ENCODE data around the gene MTAP. TPM values are rescaled to one million over a fixed set of nuclear protein-coding genes. Genes with fewer than 3 reads are reported as not detected.

Gene MTAP
- 25.4 and 30.5 TPM in 2 replicates for total RNA-seq (2014; rRNA removed; shearing (Covaris generic); ENCODE audit: low replicate concordance)

DNA sequence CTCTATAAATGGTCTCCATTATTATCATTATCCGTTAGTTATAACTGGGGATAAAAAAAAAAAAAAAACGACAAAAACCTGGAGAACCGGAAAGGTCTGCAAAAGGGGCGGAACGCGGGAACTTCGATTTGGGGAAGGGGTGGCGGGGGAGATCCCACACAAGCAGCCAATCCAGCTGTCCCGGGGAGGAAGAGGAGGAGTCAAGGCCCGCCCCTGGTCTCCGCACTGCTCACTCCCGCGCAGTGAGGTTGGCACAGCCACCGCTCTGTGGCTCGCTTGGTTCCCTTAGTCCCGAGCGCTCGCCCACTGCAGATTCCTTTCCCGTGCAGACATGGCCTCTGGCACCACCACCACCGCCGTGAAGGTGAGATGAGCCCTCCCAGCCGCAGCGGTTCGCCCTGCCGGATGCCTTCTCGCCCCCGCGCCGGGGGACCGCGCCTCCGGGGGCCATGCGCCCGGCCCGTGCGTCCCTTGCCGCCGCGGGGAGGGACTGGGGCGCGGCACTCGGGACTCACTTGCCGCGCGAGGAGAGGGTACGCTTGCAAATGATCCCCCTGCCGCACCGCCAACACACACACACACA, at the start of gene MTAP:
MTAP (plus strand) TSS at position 219 of the 583 bp plus-strand sequence; CDS start at position 332, 113 bp downstream.
- in situ Hi-C loops (cut with HindIII; ENCODE audit: low pct_unique_long_range_greater_than_20kb, low sequenced_read_pairs): loop anchor here (10.0 to 25.0 kb wide), 3 partner anchors 72 to 635 kb away; partner anchors contain the start of gene DMRTA1
- DNase-seq (ENCODE audit: low read depth): peak; percentile 89

DNA sequence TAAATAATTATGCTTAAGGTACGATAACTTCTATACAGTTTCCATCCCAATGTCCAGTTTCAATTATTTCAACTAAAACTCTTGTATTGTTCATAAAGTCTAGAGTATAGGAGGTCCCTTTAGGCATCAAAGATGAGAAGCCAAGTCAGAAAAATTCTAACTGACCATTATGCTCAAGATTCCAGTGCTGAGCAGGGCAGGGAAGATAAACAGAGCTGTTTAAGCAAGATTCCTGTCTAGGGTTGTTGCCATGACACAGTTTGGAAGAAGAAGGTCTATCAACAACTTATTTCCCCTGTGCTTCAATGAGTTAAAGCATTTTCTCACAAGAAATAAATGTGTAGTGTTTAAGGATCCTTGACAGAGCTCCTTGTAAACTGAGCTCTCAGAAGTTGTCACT, 48.9 kb upstream of the MTAP start:
- in situ Hi-C loops (cut with HindIII; ENCODE audit: low pct_unique_long_range_greater_than_20kb, low sequenced_read_pairs): no loop called here

DNA sequence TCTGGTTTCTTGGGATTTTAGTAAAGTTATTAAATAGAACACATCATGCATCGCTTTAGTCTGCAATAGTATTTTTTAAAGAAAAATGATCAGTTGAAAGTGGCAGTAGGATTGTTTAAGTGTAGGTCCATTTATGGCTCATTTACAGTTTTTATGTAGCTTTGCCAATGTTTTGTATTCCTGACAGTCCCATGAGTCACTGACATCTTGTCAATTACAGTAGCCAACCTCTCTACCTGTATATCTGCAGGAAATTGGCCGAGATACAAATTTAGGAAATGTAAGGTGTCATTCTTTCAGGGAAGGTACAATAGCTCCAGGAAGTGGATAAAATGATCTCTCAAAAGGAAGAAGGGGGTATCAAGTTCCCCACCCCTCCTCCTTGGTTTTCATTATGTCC, 47.7 kb upstream of the MTAP start:
- in situ Hi-C loops (cut with HindIII; ENCODE audit: low pct_unique_long_range_greater_than_20kb, low sequenced_read_pairs): no loop called here
- DNase-seq (ENCODE audit: low read depth): no peak

More for the DNA sequence above, 48.9 kb upstream of the MTAP start:
- DNase-seq (ENCODE audit: low read depth): no peak

DNA sequence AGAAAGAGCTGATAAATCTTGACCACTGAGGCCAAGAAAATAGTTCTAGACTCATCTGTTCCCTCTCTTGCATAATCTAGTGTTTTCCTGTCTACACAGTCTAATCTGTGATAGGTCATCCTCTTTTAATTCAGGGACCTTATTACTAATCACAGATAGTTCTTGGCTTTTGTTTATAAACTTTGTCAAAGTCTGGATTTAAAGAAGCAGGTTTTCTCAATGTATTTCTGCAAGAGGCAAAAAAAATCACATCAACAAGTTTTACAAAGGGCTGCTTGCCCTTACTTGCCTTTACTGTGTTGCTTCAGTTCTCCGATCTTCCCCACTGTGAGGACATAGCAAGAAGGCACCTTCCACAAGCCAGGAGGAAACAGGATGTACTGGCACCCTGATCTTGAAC, 43.9 kb upstream of the MTAP start:
- DNase-seq (ENCODE audit: low read depth): no peak
- in situ Hi-C loops (cut with HindIII; ENCODE audit: low pct_unique_long_range_greater_than_20kb, low sequenced_read_pairs): no loop called here

DNA sequence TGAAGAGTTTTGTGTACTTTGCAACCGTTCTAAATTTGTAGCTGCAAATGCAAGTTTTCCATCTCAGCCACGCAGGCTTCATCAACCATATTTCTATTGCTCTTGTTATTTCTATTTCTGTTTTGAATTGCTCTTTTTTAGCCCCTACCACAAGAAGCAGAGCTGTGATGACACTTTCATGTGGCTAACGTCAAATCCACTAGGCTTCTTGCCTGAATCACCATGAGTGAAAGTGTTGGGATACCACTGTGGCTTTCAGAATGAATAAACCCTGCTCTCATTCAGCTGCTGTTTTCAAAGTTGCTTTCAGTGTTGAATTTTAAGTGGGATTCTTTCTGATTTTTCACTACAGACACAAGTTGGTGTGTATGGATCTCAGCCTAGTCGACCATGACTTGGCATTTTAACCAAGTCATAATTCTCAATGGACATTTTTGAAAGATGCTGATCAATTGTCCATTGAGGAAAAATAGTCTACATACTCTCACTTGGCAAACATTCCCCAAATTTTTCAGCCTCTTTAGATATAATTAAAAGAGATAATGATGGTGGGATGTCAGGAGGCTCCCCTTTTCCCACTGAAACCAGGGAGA, 41.0 kb upstream of the MTAP start:
- DNase-seq (ENCODE audit: low read depth): no peak
- in situ Hi-C loops (cut with HindIII; ENCODE audit: low pct_unique_long_range_greater_than_20kb, low sequenced_read_pairs): no loop called here

DNA sequence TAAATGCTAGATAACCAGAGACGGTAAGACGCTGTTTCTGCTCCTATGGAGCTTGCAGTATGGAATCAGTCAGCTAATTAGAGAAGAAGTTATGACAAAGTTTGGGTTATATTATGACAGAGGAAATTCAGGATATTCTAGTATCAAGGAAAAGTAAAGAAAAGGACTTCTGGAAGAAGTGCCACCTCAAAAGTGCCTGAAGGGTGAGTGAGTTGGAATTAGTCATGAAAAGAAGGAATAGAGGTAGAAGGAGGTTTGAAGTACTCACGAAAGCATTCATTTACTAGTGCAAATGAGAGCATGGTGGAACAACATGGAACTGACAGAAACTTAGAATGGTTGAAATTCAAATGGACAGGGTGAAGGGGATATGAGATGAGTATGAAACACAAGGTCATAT, 40.4 kb upstream of the MTAP start:
- no peak for DNase-seq (ENCODE audit: low read depth)
- in situ Hi-C loops (cut with HindIII; ENCODE audit: low pct_unique_long_range_greater_than_20kb, low sequenced_read_pairs): no loop called here

DNA sequence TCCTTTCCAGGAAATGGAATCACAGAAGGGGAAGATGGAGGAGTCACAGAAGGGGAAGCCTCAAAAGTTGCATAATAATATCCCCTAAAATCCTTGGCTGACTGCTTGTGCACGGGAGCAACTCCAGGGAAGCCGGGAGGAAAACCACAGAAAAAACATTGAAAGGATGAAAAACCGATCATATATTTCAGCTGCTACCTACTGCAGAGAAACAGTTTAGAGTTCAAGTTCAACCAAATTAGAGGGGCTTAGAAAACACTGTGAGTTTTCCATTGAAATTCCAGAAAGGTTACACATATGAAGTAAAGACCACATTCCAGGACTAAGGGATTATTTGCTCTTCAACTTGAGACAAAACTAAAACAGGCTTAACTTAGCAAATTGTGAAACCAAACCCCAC, 37.6 kb upstream of the MTAP start:
- in situ Hi-C loops (cut with HindIII; ENCODE audit: low pct_unique_long_range_greater_than_20kb, low sequenced_read_pairs): no loop called here
- no peak for DNase-seq (ENCODE audit: low read depth)

DNA sequence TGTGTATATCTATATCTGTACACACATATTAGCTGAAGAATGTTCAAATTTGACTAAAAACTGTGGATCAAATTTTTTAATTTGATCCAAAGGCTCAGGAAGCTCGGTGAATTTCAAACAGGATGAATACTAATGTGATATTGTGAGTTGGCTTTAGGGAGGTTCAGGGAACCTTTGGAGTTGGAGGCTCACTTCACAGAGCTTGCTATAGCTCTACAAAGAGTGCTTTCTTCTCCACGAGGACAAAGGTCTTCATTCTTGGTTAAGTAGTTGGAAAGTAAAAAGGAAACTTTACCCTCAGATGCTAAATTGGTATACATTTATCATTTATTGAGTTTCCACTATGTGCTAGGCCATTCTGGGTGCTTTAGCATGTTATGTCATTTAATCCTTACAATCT, 36.3 kb upstream of the MTAP start:
- in situ Hi-C loops (cut with HindIII; ENCODE audit: low pct_unique_long_range_greater_than_20kb, low sequenced_read_pairs): no loop called here
- no peak for DNase-seq (ENCODE audit: low read depth)

DNA sequence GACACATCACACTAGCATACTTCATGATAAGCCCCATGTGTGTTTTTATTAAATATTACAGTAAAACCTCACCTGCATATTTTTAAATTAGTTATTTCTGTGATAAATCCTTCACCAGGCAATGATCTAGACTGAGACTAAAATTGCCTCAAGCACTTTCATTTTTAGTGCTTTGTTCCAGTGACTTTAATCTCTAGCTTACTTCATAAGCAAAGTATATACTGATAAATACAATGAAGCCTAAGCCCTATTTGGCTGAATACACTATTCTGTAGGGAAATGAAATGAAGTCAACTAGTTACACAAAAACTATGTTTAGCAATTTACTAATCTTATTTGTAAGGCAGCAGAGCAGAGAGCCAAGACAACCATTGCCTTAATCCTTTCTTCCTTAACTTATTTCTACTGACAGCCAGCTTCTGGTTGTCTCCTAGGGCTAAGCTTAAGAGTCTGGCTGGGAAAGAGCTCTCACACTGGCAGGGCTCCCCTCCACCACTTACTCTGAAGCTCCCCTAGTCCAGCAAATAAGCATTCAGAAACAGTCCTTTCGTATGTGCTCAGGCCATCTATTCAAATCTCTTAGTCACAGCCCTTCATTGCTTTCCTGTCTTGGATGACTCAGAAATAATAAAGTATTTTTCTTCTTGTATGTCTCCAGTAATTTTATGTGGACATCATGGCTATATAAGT, 31.4 kb upstream of the MTAP start:
- in situ Hi-C loops (cut with HindIII; ENCODE audit: low pct_unique_long_range_greater_than_20kb, low sequenced_read_pairs): no loop called here
- DNase-seq (ENCODE audit: low read depth): no peak

DNA sequence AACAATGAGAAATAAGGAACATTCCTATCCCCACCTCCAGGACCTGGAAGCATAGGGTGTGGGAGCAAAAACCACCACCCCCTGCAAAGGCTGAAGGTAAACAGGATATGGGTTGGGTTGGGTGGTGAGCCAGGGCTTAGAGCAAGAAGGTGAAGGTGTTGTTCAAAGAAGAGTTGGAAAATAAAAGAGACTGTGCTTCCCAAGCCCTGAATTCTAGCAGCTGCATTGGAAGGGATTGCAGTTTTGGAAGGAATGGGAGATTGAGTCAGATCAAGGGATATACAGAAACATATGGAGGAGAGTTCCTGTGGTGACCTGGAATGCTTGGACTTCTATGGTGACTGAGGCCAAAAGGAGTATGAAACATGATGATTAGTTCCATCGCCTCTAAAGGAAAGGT, 24.7 kb upstream of the MTAP start:
- in situ Hi-C loops (cut with HindIII; ENCODE audit: low pct_unique_long_range_greater_than_20kb, low sequenced_read_pairs): no loop called here
- no peak for DNase-seq (ENCODE audit: low read depth)

DNA sequence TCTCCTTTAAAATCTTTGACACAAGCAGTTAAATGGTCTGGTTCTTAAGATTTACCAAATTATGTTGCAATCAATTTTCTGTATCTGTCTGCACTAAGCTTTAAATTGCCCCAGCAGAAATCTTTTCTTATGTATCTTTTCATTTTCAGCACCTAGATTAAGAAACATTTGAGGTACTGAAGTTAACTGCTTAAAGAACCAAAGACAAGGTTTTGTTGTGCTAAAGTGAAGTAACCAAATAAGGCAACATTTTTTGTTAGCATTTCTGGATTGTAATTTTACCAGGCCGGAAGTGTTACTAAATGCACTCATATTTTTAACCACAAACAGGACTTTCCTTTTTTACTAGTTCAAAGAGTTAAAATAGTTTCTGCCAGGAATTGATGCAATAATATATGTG, 24.1 kb upstream of the MTAP start:
- DNase-seq (ENCODE audit: low read depth): no peak
- in situ Hi-C loops (cut with HindIII; ENCODE audit: low pct_unique_long_range_greater_than_20kb, low sequenced_read_pairs): no loop called here

DNA sequence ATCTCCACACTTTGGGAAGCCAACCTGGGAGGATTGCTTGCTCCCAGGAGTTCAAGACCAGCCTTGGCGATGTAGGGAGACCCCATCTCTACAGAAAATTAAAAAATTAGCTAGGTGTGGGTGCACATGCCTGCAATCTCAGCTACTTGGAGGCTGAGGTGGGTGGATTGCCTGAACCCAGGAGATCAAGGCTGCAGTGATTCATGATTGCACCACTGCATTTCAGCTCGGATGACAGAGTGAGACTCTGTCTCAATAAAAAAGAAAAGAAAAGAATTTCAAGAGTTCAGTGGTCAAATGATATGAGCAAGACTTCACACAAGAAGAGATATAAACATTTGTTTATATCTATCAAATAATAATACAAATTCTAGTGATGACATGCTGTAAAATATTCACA, 23.0 kb upstream of the MTAP start:
- DNase-seq (ENCODE audit: low read depth): no peak
- in situ Hi-C loops (cut with HindIII; ENCODE audit: low pct_unique_long_range_greater_than_20kb, low sequenced_read_pairs): no loop called here

DNA sequence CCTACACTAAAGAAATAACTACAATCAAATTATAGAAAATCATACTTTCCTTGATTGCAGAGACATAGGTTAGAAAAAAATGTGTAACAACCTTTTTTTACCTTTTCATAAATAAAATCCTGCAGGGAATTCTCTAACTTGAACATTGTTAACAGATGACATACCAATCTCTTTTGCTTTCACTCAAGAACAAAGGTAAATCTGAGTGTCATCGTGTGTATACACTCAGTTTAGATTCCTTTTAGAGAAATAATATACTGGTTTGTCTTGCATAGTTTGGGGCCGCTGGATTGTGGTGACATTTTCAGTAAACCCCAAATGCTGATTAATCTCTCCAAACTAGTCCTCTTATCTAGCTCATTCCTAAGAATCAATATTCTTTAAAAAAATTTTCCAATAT, 20.8 kb upstream of the MTAP start:
- no peak for DNase-seq (ENCODE audit: low read depth)
- in situ Hi-C loops (cut with HindIII; ENCODE audit: low pct_unique_long_range_greater_than_20kb, low sequenced_read_pairs): loop anchor here (10.0 kb wide), 1 partner anchor 447 kb away; the partner anchor contains the start of gene KLHL9

DNA sequence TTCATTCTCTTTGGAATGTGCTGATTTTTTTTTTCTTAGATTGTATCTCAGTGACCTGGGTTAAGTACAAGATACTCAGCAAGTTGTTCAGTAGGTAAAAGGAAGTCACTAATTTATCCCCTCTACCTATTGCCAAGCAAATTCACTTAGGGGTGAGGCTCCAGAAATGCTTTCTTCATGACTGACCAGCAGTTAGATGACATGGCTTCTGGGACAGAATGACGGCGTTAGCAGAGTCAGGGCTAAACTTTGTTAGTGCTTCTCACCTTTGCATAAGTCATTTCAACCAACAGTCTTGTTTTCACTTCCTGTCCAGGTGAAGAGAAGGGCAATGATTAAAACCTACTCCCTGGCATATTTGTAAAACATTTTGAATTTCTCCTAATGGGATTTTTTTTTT, 20.2 kb upstream of the MTAP start:
- in situ Hi-C loops (cut with HindIII; ENCODE audit: low pct_unique_long_range_greater_than_20kb, low sequenced_read_pairs): loop anchor here (10.0 kb wide), 1 partner anchor 447 kb away; the partner anchor contains the start of gene KLHL9
- DNase-seq (ENCODE audit: low read depth): peak; percentile 38

DNA sequence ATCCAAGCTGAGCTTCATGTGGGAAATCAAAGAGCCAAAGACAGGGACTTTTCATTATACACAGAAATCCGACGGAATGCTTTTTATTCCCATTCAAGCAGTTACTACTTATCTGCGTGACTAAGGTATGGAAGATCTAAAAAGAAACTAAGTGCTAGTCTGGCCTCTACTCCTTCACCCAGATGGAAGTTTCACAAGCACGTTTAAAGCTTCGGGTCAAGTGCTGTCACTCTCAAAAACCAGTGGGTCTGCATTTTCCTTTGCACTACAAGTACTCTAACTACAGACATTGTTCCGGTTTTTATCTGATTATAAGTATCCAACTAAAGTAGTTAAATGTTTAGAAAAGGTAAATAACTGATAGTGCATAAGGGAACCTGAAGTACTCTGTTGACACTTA, 13.7 kb upstream of the MTAP start:
- in situ Hi-C loops (cut with HindIII; ENCODE audit: low pct_unique_long_range_greater_than_20kb, low sequenced_read_pairs): loop anchor here (10.0 kb wide), 1 partner anchor 454 kb away; the partner anchor contains the start of gene KLHL9
- DNase-seq (ENCODE audit: low read depth): no peak

DNA sequence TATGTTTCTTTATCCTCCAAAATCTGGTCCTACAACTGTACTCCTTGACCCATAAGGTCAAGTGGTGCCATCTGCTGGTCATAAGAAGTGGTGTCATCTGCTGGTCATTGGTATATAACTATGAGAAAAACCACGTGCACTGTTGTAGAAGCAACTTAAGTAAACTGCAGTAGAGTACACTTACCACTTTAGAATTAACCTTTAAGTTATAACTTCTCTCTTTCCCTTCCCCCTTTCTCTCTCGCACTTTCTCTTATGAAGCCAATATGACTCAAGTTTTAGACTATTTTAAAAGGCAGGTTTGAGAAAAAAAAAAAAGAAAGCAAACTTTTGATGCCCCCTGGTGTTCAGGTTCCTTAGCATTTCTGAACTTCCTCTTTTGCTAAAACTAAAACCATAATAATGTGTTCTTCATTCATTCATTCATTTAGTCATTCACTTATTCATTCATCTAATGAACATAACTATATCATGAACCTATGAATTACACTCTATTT, 12.8 kb upstream of the MTAP start:
- in situ Hi-C loops (cut with HindIII; ENCODE audit: low pct_unique_long_range_greater_than_20kb, low sequenced_read_pairs): loop anchor here (10.0 kb wide), 1 partner anchor 455 kb away; the partner anchor contains the start of gene KLHL9
- peak; percentile 82 for DNase-seq (ENCODE audit: low read depth)

DNA sequence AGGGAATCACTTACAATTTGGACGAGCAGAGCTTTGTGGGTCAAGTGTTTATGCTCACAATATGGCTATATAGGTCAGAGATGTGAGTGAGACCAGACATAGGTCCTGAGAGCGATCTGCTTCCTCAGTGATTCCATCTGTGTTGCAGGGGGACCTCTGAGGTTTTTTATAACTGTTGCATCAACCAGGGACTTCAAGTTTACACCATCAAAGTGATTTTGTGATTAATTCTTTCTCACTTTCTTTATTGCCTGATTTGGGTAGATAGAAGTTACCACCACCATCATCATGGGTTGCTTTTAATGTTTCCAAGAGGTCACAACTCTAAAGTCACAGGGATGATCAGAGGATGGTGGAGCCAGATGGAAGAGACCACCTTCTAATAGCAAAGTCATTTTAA, 7.0 kb upstream of the MTAP start:
- no peak for DNase-seq (ENCODE audit: low read depth)
- in situ Hi-C loops (cut with HindIII; ENCODE audit: low pct_unique_long_range_greater_than_20kb, low sequenced_read_pairs): no loop called here

DNA sequence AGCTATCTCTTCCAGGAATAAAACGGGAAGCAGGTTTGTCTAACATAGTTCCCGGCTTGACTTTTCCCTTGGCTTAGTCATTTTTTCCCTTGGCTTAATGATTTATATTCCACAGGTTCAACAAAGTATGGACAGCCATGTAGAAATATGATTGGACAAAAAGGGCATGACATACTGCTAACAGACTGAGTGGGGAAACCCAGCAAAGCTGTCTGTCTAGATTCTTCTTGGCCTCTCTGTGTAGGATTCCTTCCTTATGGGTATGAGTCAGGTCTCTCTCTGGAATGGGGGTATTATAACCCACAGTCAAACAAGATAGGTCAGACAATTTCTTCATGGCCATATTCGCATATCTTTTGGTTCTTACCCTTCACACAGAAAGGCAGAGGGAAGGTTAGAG, 5.7 kb upstream of the MTAP start:
- in situ Hi-C loops (cut with HindIII; ENCODE audit: low pct_unique_long_range_greater_than_20kb, low sequenced_read_pairs): no loop called here

More for the DNA sequence above, 5.7 kb upstream of the MTAP start:
- peak; percentile 52 for DNase-seq (ENCODE audit: low read depth)

Data from Caki2 (cell line).